T-cell (primary cell): Measurements from ENCODE around the gene NELFA. TPM values are rescaled to one million over a fixed set of nuclear protein-coding genes. Genes with fewer than 3 reads are reported as not detected.

Experiments used
- ATAC-seq, 4 experiments: fragments of 200-7000 bp in 3 of 4; fragments of 150-1000 bp in 1 of 4; cut with Tn5 transposase; replicated peaks in 1 of 4; 1 replicate in 3 of 4; 2 replicates in 1 of 4; pipeline ENCODE4 v1.10.0; 2021; ENCODE audit warnings: moderate library complexity in 3 of 4, mild to moderate bottlenecking in 2 of 4, moderate number of reproducible peaks in 1 of 4
- CTCF ChIA-PET, 2 donors: fragments of 300-600 bp; sonication (Branson Sonifier 250); formaldehyde crosslinking; loops; one replicate each; lab custom pipeline; 2022; ENCODE audit warnings: antibody characterized with exemption in 2 of 2; lab: Charles Lee
- POLR2A ChIA-PET, 2 donors: fragments of 300-600 bp; sonication (Branson Sonifier 250); formaldehyde crosslinking; loops; one replicate each; lab custom pipeline; 2022; ENCODE audit warnings: antibody characterized with exemption in 2 of 2; lab: Charles Lee
- DNase-seq, 35 experiments: peaks; one replicate each; pipeline versions ENCODE4 v3.0.0 to v3.0.0-alpha.2; 2013 to 2023
- H3K27ac ChIP-seq: one replicate; pipeline ENCODE4 v1.5.1; 2013; ENCODE audit warnings: low read length
- H3K27me3 ChIP-seq, 2 experiments: replicated peaks in 1 of 2; 1 replicate in 1 of 2; 2 replicates in 1 of 2; pipeline versions ENCODE4 v1.6.1 to v1.7.0; 2013; ENCODE audit warnings: low read length in 1 of 2, mixed read lengths in 1 of 2; ENCODE audit not compliant: control insufficient read depth in 2 of 2, insufficient read depth in 2 of 2; ENCODE audit errors: extremely low read depth in 1 of 2
- H3K36me3 ChIP-seq, 2 donors: 1 replicate in 1 of 2; 2 replicates in 1 of 2; pipeline versions ENCODE4 v1.6.1 to v1.7.0; 2013; ENCODE audit warnings: low read length in 1 of 2; ENCODE audit not compliant: control insufficient read depth in 2 of 2, insufficient read depth in 1 of 2; ENCODE audit errors: extremely low read depth in 1 of 2
- H3K4me1 ChIP-seq, 2 experiments: 1 replicate in 1 of 2; 2 replicates in 1 of 2; pipeline versions ENCODE4 v1.6.1 to v1.7.0; 2013; ENCODE audit warnings: low read length in 2 of 2, mixed read lengths in 1 of 2; ENCODE audit not compliant: insufficient read depth in 2 of 2, control insufficient read depth in 1 of 2; ENCODE audit errors: extremely low read depth in 1 of 2
- H3K4me3 ChIP-seq, 2 donors: 1 replicate in 1 of 2; 2 replicates in 1 of 2; pipeline versions ENCODE4 v1.5.1 to v1.7.0; 2013; ENCODE audit warnings: mild to moderate bottlenecking in 2 of 2, low read length in 1 of 2, moderate library complexity in 1 of 2; ENCODE audit not compliant: control insufficient read depth in 1 of 2; ENCODE audit errors: extremely low read depth in 1 of 2
- H3K9me3 ChIP-seq: 2 replicates; pipeline ENCODE4 v1.7.0; 2013
- H3K27ac Mint-ChIP-seq, 2 donors: one replicate each; pipeline ENCODE4 v1.8.0; 2020 to 2021; ENCODE audit warnings: mild to moderate bottlenecking in 2 of 2, mixed read lengths in 2 of 2
- H3K27me3 Mint-ChIP-seq, 2 donors: one replicate each; pipeline ENCODE4 v1.8.0; 2021 to 2022; ENCODE audit warnings: mixed read lengths in 2 of 2
- H3K36me3 Mint-ChIP-seq: one replicate; pipeline ENCODE4 v1.8.0; 2021; ENCODE audit warnings: mixed read lengths
- H3K4me1 Mint-ChIP-seq, 3 donors: one replicate each; pipeline ENCODE4 v1.8.0; 2020 to 2022; ENCODE audit warnings: mixed read lengths in 3 of 3, mild to moderate bottlenecking in 1 of 3
- H3K4me3 Mint-ChIP-seq, 3 donors: one replicate each; pipeline ENCODE4 v1.8.0; 2020 to 2022; ENCODE audit warnings: mild to moderate bottlenecking in 3 of 3, mixed read lengths in 3 of 3, moderate library complexity in 3 of 3
- H3K9me3 Mint-ChIP-seq, 3 donors: one replicate each; pipeline ENCODE4 v1.8.0; 2020 to 2022; ENCODE audit warnings: mixed read lengths in 3 of 3
- WGBS: methylation state at CpG from one replicate; pipeline ENCODE4 v1.1.5; 2013; ENCODE audit warnings: missing lambda C conversion rate; ENCODE audit not compliant: insufficient coverage; 5-methylcytosine and 5-hydroxymethylcytosine counted together
- total RNA-seq, 35 experiments: library from RNA in 6 of 35; stranded (reverse) in 6 of 35; fragments of 120-200 nt in 1 of 35; gene quantifications; one replicate each; pipeline versions ENCODE4 v1.2.1 to v1.2.4 and lab custom pipeline; 2013 to 2026

The NELFA gene
- total RNA-seq, 5 donors from 2014 or later (not counting 1 experiment from before 2014, with no cell fraction given), result 40.7 to 55.1 (median 46.2) TPM

DNA sequence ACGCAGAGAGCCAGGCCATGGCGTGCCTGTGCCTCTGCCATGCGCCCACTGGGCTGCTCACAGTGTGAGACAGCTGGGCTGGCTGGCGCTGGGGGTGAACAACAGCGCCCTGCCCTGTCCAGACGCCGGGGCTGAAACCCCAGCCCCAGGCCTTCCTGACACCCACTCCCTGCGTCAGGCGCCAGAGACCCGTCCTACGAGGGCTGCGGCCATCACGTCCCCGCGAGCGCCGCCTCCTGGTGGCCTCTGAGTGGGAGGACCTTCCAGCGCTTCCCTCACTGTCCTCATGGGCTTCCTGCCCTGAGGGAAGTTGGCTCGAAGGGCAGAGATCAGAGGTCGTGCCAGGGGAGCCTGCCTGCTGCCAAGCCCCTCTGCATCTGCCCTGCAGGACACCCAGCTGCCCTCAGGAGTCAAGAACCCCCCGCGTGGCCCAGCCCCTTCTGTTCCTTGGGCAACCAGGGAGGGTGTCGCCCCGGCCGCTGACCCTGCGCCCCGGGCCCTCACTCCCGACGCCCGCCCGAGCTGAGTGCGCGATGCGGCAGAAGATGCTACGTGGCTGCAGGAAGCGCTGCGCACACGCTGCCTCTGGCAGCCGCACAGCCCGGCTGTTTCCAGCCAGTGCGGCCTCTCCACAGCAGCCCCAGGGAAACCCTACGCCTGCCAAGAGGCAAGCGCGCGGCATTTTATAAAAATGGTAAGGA is 16.2 kb downstream of the NELFA start:
- Mint-ChIP-seq H3K4me1 (peaks cover 17 to 20% (median 18%) of the 10 kb centered on the region in 3 donors), H3K36me3 (peaks cover 31% of the 10 kb centered on the region)
- WGBS, result 97% methylated on average over 40 of the region's 45 CpGs

DNA sequence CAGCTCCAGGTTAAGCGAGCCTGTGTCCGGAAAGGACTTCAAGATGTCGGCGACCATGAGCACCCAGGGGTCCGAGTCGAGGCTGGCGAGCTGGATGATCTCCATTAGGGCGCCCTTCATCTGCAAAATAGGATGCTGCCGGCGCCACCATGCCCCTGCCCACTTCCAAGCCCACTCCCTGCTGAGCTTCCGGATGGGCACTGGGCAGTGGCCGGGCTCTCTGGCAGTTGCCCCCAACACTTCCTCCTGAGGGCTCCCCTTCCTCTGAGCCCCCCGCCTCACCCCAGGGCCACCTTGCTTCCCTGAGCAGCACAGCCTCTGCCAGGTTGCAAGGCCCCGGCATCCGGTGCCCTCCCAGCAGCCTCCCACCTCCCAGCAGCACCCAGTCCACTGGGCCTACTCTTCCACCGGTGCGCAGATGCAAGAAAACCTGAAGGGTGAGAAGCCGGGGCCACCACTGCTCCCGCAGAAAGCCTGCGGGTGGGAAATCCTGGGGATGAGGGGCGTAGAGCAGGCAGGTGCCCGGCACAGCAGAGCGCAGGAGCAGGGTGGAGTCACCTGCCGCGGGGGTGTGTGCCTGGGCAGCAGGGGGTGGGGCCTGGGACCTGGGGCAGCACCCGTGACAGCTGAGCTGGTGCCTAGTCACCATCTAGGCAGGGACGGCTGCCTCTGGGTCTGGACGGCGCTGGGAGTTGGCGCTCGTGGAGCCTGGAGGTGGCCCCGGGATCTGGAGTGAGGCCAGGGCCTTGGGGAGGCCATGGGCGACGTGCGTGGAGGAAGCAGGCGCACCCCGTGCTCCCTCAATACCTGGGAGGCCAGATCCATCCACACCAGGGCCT is 17.0 kb downstream of the NELFA start:
- ChIA-PET POLR2A (no interaction called here), CTCF (no interaction called here)
- H3K27me3 Mint-ChIP-seq, result no peaks in the 10 kb centered on the region
- ATAC-seq (no peak), DNase-seq (no peak)
- H3K36me3 Mint-ChIP-seq, result peaks cover 23% of the 10 kb centered on the region
- H3K9me3 Mint-ChIP-seq, result peaks cover under 1 to 1% (median under 1%) of the 10 kb centered on the region in 3 donors
- 95% methylated on average over 32 of the region's 37 CpGs for whole genome bisulfite sequencing
- no peaks in the 10 kb centered on the region for H3K27me3 ChIP-seq
- no peak overlapping the region for H3K4me3 Mint-ChIP-seq
- H3K36me3 ChIP-seq, result peaks cover 30 to 41% of the 10 kb centered on the region in 2 donors
- H3K4me3 ChIP-seq, result no peak overlapping the region
- peaks cover 11 to 17% (median 13%) of the 10 kb centered on the region in 3 donors for H3K4me1 Mint-ChIP-seq
- H3K4me1 ChIP-seq, result peaks cover 0 to 2% of the 10 kb centered on the region in 2 experiments
- no peak overlapping the region for H3K27ac ChIP-seq
- H3K27ac Mint-ChIP-seq, result no peak overlapping the region
- H3K9me3 ChIP-seq, result no peaks in the 10 kb centered on the region

More for the DNA sequence above, 16.2 kb downstream of the NELFA start:
- H3K27me3 ChIP-seq, result no peaks in the 10 kb centered on the region
- H3K4me3 ChIP-seq, result no peak overlapping the region
- no peak for DNase-seq
- Mint-ChIP-seq H3K9me3 (peaks cover 6 to 8% (median 7%) of the 10 kb centered on the region in 3 donors), H3K4me3 (no peak overlapping the region), H3K27me3 (no peaks in the 10 kb centered on the region), H3K27ac (no peak overlapping the region)
- ChIA-PET POLR2A (no interaction called here), CTCF (no interaction called here)
- peaks cover 0 to 2% of the 10 kb centered on the region in 2 experiments for H3K4me1 ChIP-seq
- no peak for ATAC-seq
- H3K27ac ChIP-seq, result no peak overlapping the region
- H3K9me3 ChIP-seq, result no peaks in the 10 kb centered on the region
- H3K36me3 ChIP-seq, result peaks cover 24 to 35% of the 10 kb centered on the region in 2 donors

DNA sequence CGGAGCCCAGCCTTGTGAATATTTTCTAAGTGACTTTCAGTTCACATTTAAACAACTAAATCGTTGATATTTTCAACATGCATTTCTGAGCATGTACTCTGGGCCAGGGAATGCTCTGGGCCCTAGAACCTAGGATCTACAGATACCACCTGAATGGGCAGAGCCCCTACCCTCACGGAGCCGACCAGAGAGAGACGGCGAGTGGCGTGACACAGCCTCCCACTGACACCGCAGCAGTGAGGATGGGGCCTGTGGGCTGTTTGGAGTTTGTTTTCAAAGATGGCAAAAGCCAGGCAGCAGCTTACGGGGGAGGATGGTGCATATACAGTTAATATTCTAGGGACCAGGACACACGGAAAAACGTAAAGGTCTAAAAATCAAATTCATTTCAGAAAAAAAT is 17.7 kb downstream of the NELFA start:
- H3K36me3 ChIP-seq, result peaks cover 33 to 48% of the 10 kb centered on the region in 2 donors

DNA sequence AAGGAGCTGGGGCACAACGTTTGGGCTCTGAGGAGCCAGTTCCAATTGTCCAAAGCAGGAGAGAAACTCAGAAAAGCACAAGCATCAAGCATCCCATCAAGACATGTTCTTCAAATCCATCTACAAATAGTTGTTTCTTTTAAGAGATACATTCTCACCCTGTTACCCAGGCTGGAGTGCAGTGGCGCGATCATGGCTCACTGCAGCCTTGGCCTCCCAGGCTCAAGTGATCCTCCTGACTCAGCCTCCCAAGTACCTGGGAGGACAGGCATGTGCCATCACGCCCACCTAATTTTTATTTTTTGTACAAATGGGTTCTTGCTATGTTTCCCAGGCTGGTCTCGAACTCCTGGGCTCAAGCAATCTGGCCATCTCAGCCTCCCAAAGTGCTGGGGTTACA is 18.1 kb downstream of the NELFA start:
- 89% methylated on average over 3 of the region's 5 CpGs for whole genome bisulfite sequencing
- peaks cover 14% of the 10 kb centered on the region for H3K36me3 Mint-ChIP-seq
- CTCF ChIA-PET, result no interaction called here
- peaks cover 2 to 9% (median 6%) of the 10 kb centered on the region in 3 donors for H3K4me1 Mint-ChIP-seq
- Histone ChIP-seq H3K27me3 (no peaks in the 10 kb centered on the region), H3K36me3 (peaks cover 36 to 53% of the 10 kb centered on the region in 2 donors), H3K9me3 (no peaks in the 10 kb centered on the region), H3K4me1 (peaks cover 0 to 2% of the 10 kb centered on the region in 2 experiments), H3K4me3 (no peak overlapping the region), H3K27ac (no peak overlapping the region)
- H3K27me3 Mint-ChIP-seq, result no peaks in the 10 kb centered on the region
- no peak overlapping the region for H3K27ac Mint-ChIP-seq
- H3K4me3 Mint-ChIP-seq, result no peak overlapping the region
- POLR2A ChIA-PET, result no interaction called here
- DNase-seq (no peak), ATAC-seq (no peak)
- H3K9me3 Mint-ChIP-seq, result no peaks in the 10 kb centered on the region

More for the DNA sequence above, 17.7 kb downstream of the NELFA start:
- Mint-ChIP-seq H3K27me3 (no peaks in the 10 kb centered on the region), H3K9me3 (no peaks in the 10 kb centered on the region), H3K4me3 (no peak overlapping the region), H3K27ac (no peak overlapping the region), H3K4me1 (peaks cover 6 to 13% (median 7%) of the 10 kb centered on the region in 3 donors), H3K36me3 (peaks cover 19% of the 10 kb centered on the region)
- ATAC-seq, result no peak
- POLR2A ChIA-PET, result no interaction called here
- no peak overlapping the region for H3K4me3 ChIP-seq
- DNase-seq, result no peak
- no peaks in the 10 kb centered on the region for H3K27me3 ChIP-seq
- WGBS, result 96% methylated on average over 10 of the region's 11 CpGs
- H3K27ac ChIP-seq, result no peak overlapping the region
- CTCF ChIA-PET, result no interaction called here
- peaks cover 0 to 2% of the 10 kb centered on the region in 2 experiments for H3K4me1 ChIP-seq
- H3K9me3 ChIP-seq, result no peaks in the 10 kb centered on the region

DNA sequence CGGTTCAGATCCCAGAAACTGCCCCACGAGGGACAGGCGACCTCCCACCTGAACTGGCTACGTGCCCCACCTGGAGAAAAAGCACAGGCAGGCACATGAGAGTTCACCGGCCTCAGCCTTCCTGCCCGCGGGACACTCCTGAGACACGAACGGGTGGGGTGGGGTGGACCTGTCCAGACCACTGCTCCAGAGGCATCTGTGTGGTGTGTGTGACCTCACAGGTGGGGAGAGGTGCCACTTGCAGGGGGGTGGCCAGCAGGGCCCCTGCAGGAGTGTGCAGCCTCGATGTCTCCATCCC is 18.5 kb downstream of the NELFA start:
- H3K4me1 ChIP-seq, result peaks cover 0 to 2% of the 10 kb centered on the region in 2 experiments
- no peak overlapping the region for H3K27ac ChIP-seq
- no peaks in the 10 kb centered on the region for H3K27me3 Mint-ChIP-seq
- H3K36me3 Mint-ChIP-seq, result peaks cover 11% of the 10 kb centered on the region
- no peak overlapping the region for H3K27ac Mint-ChIP-seq
- no peak overlapping the region for H3K4me3 ChIP-seq
- no peaks in the 10 kb centered on the region for H3K27me3 ChIP-seq
- ATAC-seq (no peak), DNase-seq (no peak)
- H3K9me3 Mint-ChIP-seq, result no peaks in the 10 kb centered on the region
- H3K4me3 Mint-ChIP-seq, result no peak overlapping the region
- WGBS, result 97% methylated on average over 6 of the region's 10 CpGs
- H3K4me1 Mint-ChIP-seq, result peaks cover 0 to 6% (median 3%) of the 10 kb centered on the region in 3 donors
- CTCF ChIA-PET, result no interaction called here
- no peaks in the 10 kb centered on the region for H3K9me3 ChIP-seq
- peaks cover 37 to 56% of the 10 kb centered on the region in 2 donors for H3K36me3 ChIP-seq
- POLR2A ChIA-PET, result no interaction called here

DNA sequence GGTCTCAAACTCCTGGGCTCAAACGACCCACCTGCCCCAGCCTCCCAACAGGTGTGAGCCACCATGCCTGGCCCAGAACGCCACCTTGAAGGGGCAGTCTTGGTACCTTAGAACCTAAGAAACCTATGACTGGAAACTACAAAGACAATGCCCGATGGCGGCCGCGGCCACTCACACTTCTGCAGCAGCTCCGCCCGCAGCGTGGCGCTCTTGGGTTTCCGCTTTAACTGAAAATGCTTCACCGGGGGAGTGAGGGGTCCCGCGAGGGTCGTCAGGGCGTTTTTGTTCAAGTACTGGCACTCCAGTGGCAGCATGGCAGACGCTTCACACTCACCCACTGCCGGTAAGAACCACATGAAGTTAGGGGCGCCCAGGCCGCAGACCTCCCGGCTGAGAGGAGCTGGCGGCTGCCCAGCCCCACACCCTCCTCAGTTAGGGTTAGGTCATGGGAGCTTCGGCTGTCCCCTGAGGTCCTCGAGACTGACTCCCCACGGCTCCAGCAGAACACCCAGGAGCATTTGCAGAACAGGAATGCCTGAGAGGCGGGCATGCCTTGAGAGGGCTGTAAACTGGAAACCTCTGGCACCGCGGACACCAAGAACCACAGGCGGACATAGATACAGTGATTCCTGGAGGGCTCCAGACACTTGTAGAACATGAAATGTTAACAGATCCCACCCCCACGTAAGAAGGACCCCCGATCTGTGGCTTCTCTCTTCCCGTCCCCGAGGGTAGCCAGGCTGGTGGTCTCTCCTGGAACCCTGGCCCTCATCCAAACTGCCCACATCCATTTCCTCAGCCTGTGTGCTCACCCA is 19.0 kb downstream of the NELFA start:
- ATAC-seq (no peak), DNase-seq (no peak)
- Histone ChIP-seq H3K4me3 (no peak overlapping the region), H3K36me3 (peaks cover 39 to 62% of the 10 kb centered on the region in 2 donors), H3K9me3 (no peaks in the 10 kb centered on the region), H3K4me1 (peaks cover 0 to 2% of the 10 kb centered on the region in 2 experiments), H3K27me3 (no peaks in the 10 kb centered on the region), H3K27ac (no peak overlapping the region)
- Mint-ChIP-seq H3K27me3 (no peaks in the 10 kb centered on the region), H3K4me3 (no peak overlapping the region), H3K36me3 (peaks cover 9% of the 10 kb centered on the region), H3K9me3 (no peaks in the 10 kb centered on the region), H3K27ac (no peak overlapping the region), H3K4me1 (peaks cover 0 to 4% (median 2%) of the 10 kb centered on the region in 3 donors)
- ChIA-PET POLR2A (no interaction called here), CTCF (no interaction called here)
- 96% methylated on average over 28 of the region's 33 CpGs for WGBS
